H1 (cell line): ENCODE results near the gene PIGT. TPM values are rescaled to one million over a fixed set of nuclear protein-coding genes. Genes with fewer than 3 reads are reported as not detected.
A peak's percentile ranks its signal among the peaks of the same experiment; 100 is the strongest.

Source experiments
- CTCF ChIA-PET: fragments of 300-600 bp; sonication (Branson Sonifier 250); formaldehyde crosslinking; loops from one replicate; lab custom pipeline; 2021; ENCODE audit not compliant: partially characterized antibody; lab: Charles Lee
- POLR2A ChIA-PET: fragments of 300-600 bp; sonication (Branson Sonifier 250); formaldehyde crosslinking; loops from one replicate; lab custom pipeline; 2021; ENCODE audit warnings: inconsistent platforms; ENCODE audit not compliant: partially characterized antibody; lab: Charles Lee
- DNase-seq, 2 experiments: peaks; one replicate each; pipeline versions ENCODE4 v3.0.0 to v3.0.0-alpha.2; 2010 to 2022; ENCODE audit warnings: low spot score in 2 of 2, low read depth in 1 of 2, mixed read lengths in 1 of 2
- FAIRE-seq: peaks from 2 replicates; lab custom pipeline; 2011; peaks lifted over from hg19 to GRCh38; lab: Jason Lieb, UNC
- H2AFZ ChIP-seq: 2 replicates; pipeline ENCODE4 v1.8.1; 2012; ENCODE audit warnings: low read length, inconsistent platforms
- H2AK5ac ChIP-seq: 2 replicates; pipeline ENCODE4 v1.6.1; 2013; ENCODE audit warnings: low read depth, low read length
- H2BK120ac ChIP-seq: replicated peaks from 2 replicates; pipeline ENCODE3; 2013; ENCODE audit warnings: low read depth, low read length, inconsistent platforms
- H2BK12ac ChIP-seq: 2 replicates; pipeline ENCODE4 v1.6.1; 2013; ENCODE audit warnings: low read depth, low read length
- H2BK15ac ChIP-seq: 2 replicates; pipeline ENCODE4 v1.6.1; 2013; ENCODE audit warnings: low read length
- H2BK20ac ChIP-seq: 2 replicates; pipeline ENCODE4 v1.6.1; 2013; ENCODE audit warnings: low read length
- H2BK5ac ChIP-seq: 2 replicates; pipeline ENCODE4 v1.6.1; 2013; ENCODE audit warnings: low read depth, low read length
- H3K14ac ChIP-seq: 2 replicates; pipeline ENCODE4 v1.6.1; 2013; ENCODE audit warnings: inconsistent platforms; ENCODE audit not compliant: insufficient read length
- H3K18ac ChIP-seq: 2 replicates; pipeline ENCODE4 v1.6.1; 2013; ENCODE audit warnings: low read length; ENCODE audit errors: extremely low read depth
- H3K23ac ChIP-seq: 2 replicates; pipeline ENCODE4 v1.6.1; 2013; ENCODE audit warnings: inconsistent platforms; ENCODE audit not compliant: insufficient read length
- H3K23me2 ChIP-seq: 2 replicates; pipeline ENCODE4 v1.6.1; 2013; ENCODE audit warnings: low read depth, low read length
- H3K27ac ChIP-seq: 2 replicates; pipeline ENCODE4 v1.6.1; 2011; ENCODE audit warnings: low read depth, low read length, inconsistent platforms
- H3K27me3 ChIP-seq, 4 experiments: replicated peaks in 1 of 4; 1 replicate in 1 of 4; 2 replicates in 3 of 4; pipeline versions ENCODE4 v1.6.1 to v1.8.1; 2011 to 2013; ENCODE audit warnings: low read length in 3 of 4, mild to moderate bottlenecking in 3 of 4, inconsistent platforms in 2 of 4, mixed read lengths in 2 of 4, moderate library complexity in 1 of 4; ENCODE audit not compliant: control insufficient read depth in 3 of 4, insufficient read depth in 3 of 4; ENCODE audit errors: extremely low read depth in 1 of 4
- H3K36me3 ChIP-seq, 4 experiments: 2 replicates each; pipeline versions ENCODE4 v1.6.1 to v1.8.1; 2011 to 2013; ENCODE audit warnings: mild to moderate bottlenecking in 4 of 4, low read length in 3 of 4, moderate library complexity in 2 of 4, control low read depth in 1 of 4, inconsistent platforms in 1 of 4; ENCODE audit not compliant: insufficient read depth in 4 of 4, control insufficient read depth in 2 of 4
- H3K4ac ChIP-seq: replicated peaks from 2 replicates; pipeline ENCODE3; 2013; ENCODE audit warnings: low read length, low read depth, mixed read lengths, inconsistent platforms; ENCODE audit not compliant: insufficient read length
- H3K4me1 ChIP-seq, 4 experiments: replicated peaks in 1 of 4; 1 replicate in 1 of 4; 2 replicates in 3 of 4; pipeline versions ENCODE4 v1.6.1 to v1.8.1; 2011 to 2013; ENCODE audit warnings: low read length in 3 of 4, inconsistent platforms in 2 of 4, mixed read lengths in 1 of 4; ENCODE audit not compliant: insufficient read depth in 4 of 4, control insufficient read depth in 3 of 4
- H3K4me2 ChIP-seq, 2 experiments: 2 replicates each; pipeline versions ENCODE4 v1.6.1 to v1.8.1; 2011 to 2013; ENCODE audit warnings: low read depth in 2 of 2, low read length in 2 of 2, control low read depth in 1 of 2, inconsistent platforms in 1 of 2, mild to moderate bottlenecking in 1 of 2; ENCODE audit not compliant: insufficient read depth in 1 of 2
- H3K4me3 ChIP-seq, 4 experiments: fragments of 200-600, 300-600 bp in 1 of 4; sonication (generic), shearing (Covaris generic), sonication (Bioruptor Twin) in 1 of 4; 2 replicates each; pipeline versions ENCODE4 v1.5.1 to v1.8.1; 2011 to 2016; ENCODE audit warnings: low read length in 4 of 4, low read depth in 3 of 4, control low read depth in 2 of 4, inconsistent platforms in 2 of 4, mild to moderate bottlenecking in 2 of 4, mixed read lengths in 1 of 4, moderate library complexity in 1 of 4; ENCODE audit not compliant: insufficient read depth in 2 of 4; ENCODE audit errors: extremely low read depth in 1 of 4
- H3K56ac ChIP-seq: replicated peaks from 2 replicates; pipeline ENCODE3; 2013; ENCODE audit warnings: low read depth, mild to moderate bottlenecking, mixed read lengths, low read length, inconsistent platforms; ENCODE audit not compliant: insufficient read length
- H3K79me1 ChIP-seq: 2 replicates; pipeline ENCODE4 v1.6.1; 2013; ENCODE audit warnings: low read depth, low read length, control low read depth
- H3K79me2 ChIP-seq, 2 experiments: 2 replicates each; pipeline versions ENCODE4 v1.6.1 to v1.8.1; 2012 to 2013; ENCODE audit warnings: low read length in 2 of 2, mild to moderate bottlenecking in 2 of 2, inconsistent platforms in 1 of 2; ENCODE audit not compliant: insufficient read depth in 2 of 2, control insufficient read depth in 1 of 2
- H3K9ac ChIP-seq, 4 experiments: replicated peaks in 1 of 4; 1 replicate in 1 of 4; 2 replicates in 3 of 4; pipeline versions ENCODE4 v1.6.1 to v1.8.1; 2011 to 2013; ENCODE audit warnings: low read depth in 3 of 4, low read length in 3 of 4, control low read depth in 2 of 4, mild to moderate bottlenecking in 2 of 4, moderate library complexity in 2 of 4, inconsistent platforms in 1 of 4; ENCODE audit errors: extremely low read depth in 1 of 4
- H3K9me3 ChIP-seq, 2 experiments: 2 replicates each; pipeline versions ENCODE4 v1.6.1 to v1.8.1; 2012 to 2013; ENCODE audit warnings: mild to moderate bottlenecking in 2 of 2, moderate library complexity in 2 of 2, control low read depth in 1 of 2, inconsistent platforms in 1 of 2, low read depth in 1 of 2, low read length in 1 of 2, mixed read lengths in 1 of 2; ENCODE audit not compliant: insufficient read depth in 2 of 2
- H4K20me1 ChIP-seq, 2 experiments: replicated peaks in 1 of 2; 2 replicates each; pipeline versions ENCODE3 to v1.8.1; 2011 to 2013; ENCODE audit warnings: inconsistent platforms in 2 of 2, low read length in 2 of 2, mild to moderate bottlenecking in 1 of 2; ENCODE audit not compliant: insufficient read depth in 2 of 2, control insufficient read depth in 1 of 2
- H4K5ac ChIP-seq: 2 replicates; pipeline ENCODE4 v1.6.1; 2013; ENCODE audit warnings: low read length, low read depth, mixed read lengths, inconsistent platforms; ENCODE audit not compliant: insufficient read length
- H4K8ac ChIP-seq: 2 replicates; pipeline ENCODE4 v1.8.0; 2013; ENCODE audit warnings: mild to moderate bottlenecking, moderate library complexity, low read length, inconsistent platforms; ENCODE audit not compliant: insufficient read depth; ENCODE audit errors: extremely low read depth
- H4K91ac ChIP-seq: replicated peaks from 2 replicates; pipeline ENCODE3; 2013; ENCODE audit warnings: low read length, mixed read lengths, inconsistent platforms; ENCODE audit not compliant: insufficient read length
- CHD2 ChIP-seq: IDR thresholded peaks from 2 replicates; pipeline ENCODE4 v1.6.1; 2012; ENCODE audit warnings: low read length, improper control_type of control experiment
- EGR1 ChIP-seq: IDR thresholded peaks from 2 replicates; pipeline ENCODE4 v1.6.1; 2011; ENCODE audit warnings: low read depth, low read length, borderline replicate concordance
- FOSL1 ChIP-seq: IDR thresholded peaks from 2 replicates; pipeline ENCODE4 v1.6.1; 2011; ENCODE audit warnings: mild to moderate bottlenecking, low read depth, low read length, moderate library complexity; ENCODE audit not compliant: insufficient read depth
- GABPA ChIP-seq: IDR thresholded peaks from 2 replicates; pipeline ENCODE4 v1.6.1; 2011; ENCODE audit warnings: mild to moderate bottlenecking, low read length, moderate library complexity, borderline replicate concordance; ENCODE audit not compliant: insufficient read depth
- KDM4A ChIP-seq: IDR thresholded peaks from one replicate; pipeline ENCODE4 v1.7.1; 2012; ENCODE audit warnings: low read depth, mild to moderate bottlenecking, moderate library complexity, low read length, inconsistent platforms; ENCODE audit not compliant: severe bottlenecking
- POLR2AphosphoS5 ChIP-seq: IDR thresholded peaks from 2 replicates; pipeline ENCODE4 v1.6.1; 2011; ENCODE audit warnings: low read depth, low read length
- SP1 ChIP-seq: IDR thresholded peaks from 2 replicates; pipeline ENCODE4 v1.6.1; 2011; ENCODE audit warnings: low read depth, low read length
- SUZ12 ChIP-seq: fragments of 200-600 bp; sonication (generic); IDR thresholded peaks from 2 replicates; pipeline ENCODE4 v1.6.1; 2012; ENCODE audit warnings: mild to moderate bottlenecking, inconsistent platforms, low read length, moderate library complexity, mixed read lengths
- TAF1 ChIP-seq: IDR thresholded peaks from 2 replicates; pipeline ENCODE4 v1.6.1; 2011; ENCODE audit warnings: mild to moderate bottlenecking, low read depth, low read length
- WGBS, 2 experiments: shearing (Covaris generic) in 1 of 2; methylation state at CpG; one replicate each; pipeline versions ENCODE4 v1.1.6 to v1.1.7; 2013 to 2015; ENCODE audit warnings: low lambda C conversion rate in 2 of 2, mixed read lengths in 2 of 2, inconsistent platforms in 1 of 2, low coverage in 1 of 2, missing lambda C conversion rate in 1 of 2; ENCODE audit not compliant: insufficient replicate concordance in 2 of 2, insufficient coverage in 1 of 2, insufficient read length in 1 of 2; ENCODE audit errors: extremely low coverage in 1 of 2, missing lambda C conversion rate in 1 of 2; 5-methylcytosine and 5-hydroxymethylcytosine counted together
- polyA plus RNA-seq, 7 experiments: library from polyadenylated mRNA; depleted of rRNA in 3 of 7; stranded (reverse) in 5 of 7; unstranded in 2 of 7; fragments of >200 nt in 5 of 7; fragments of 200-250 nt in 2 of 7; gene quantifications; 1 replicate in 5 of 7; 2 replicates in 1 of 7; 4 replicates in 1 of 7; pipeline versions ENCODE4 v1.2.1 to v1.2.3, GENCODE V29; 2011 to 2013; ENCODE audit warnings: missing spikeins in 2 of 7, mixed read lengths in 2 of 7
- total RNA-seq: library from RNA; stranded (reverse); fragmentation: NEBNext Ultra II Directional; extraction: Animal tissue kit (Norgen Biotek cat#: 25700); gene quantifications from 2 replicates; pipeline ENCODE4 v1.2.1, GENCODE V29; 2021
- TF ChIP-seq, protein P1 (sequence below): IDR thresholded peaks from 2 replicates; pipeline ENCODE4 v1.6.1; 2012; ENCODE audit warnings: inconsistent platforms

Gene PIGT
- total and polyA plus RNA-seq, 2 of the 8 experiments (the other 6 are each of a cell fraction or from before 2014, with no cell fraction given): 66.0 to 89.7 TPM

DNA sequence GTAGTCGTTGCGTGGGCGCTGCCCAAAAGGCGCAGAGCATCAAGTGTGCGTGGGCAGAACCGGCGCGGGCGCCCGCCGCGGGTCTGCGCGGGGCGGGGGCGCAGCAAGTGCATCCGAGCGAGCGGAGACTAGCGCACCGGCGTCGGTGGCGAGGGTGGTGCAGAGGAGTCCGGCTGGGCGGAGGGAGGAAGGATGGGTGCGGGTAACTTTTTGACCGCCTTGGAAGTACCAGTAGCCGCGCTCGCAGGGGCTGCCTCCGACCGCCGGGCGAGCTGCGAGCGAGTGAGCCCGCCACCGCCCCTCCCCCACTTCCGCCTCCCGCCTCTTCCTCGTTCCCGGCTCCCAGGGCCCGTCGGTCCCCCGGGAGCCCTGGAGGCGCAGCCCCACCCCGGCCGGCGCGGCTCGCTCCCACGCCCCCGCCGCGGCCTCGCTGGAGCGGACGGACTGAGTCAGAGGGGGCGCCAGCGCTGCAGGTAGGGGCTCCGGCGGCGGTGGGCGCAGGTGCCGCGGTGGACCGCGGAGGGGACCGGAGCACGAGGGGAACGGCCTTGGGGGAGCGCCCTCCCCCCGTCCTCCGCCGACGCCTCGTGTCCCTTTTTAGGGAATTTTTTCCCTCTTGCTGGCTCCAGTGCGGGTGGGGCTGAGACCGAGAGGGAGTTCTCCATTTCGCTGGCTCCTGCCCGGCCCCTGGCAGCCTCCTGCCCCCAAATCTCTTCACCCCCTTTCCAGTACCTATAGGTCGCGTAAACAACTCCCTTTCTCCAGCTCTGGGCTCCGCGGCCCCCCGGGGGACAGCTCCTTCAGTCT lies 9.5 kb upstream of the PIGT start:
- Histone ChIP-seq H3K79me1 (no peaks in the 10 kb centered on the region), H3K36me3 (peaks cover 5 to 15% (median 13%) of the 10 kb centered on the region in 4 experiments), H3K4me3 (peak overlapping the region; percentile 82 to 86 (median 84)), H3K14ac (no peak overlapping the region), H2BK5ac (peak overlapping the region; percentile 75; the same call in 1 of the 2 replicates), H3K4me1 (peaks cover 0 to 8% (median 3%) of the 10 kb centered on the region in 4 experiments; a peak in 4 of 7 replicates), H4K20me1 (peaks cover 4 to 5% of the 10 kb centered on the region in 2 experiments), H3K23me2 (peaks cover 21% of the 10 kb centered on the region), H2BK20ac (no peak overlapping the region), H2BK120ac (no peak overlapping the region), H3K27ac (0 out of 2 replicates have a peak overlapping the region, but pooled peaks have one; percentile 29), H3K79me2 (peaks cover 0 to 9% of the 10 kb centered on the region in 2 experiments; a peak in 1 of 4 replicates), H3K56ac (peak overlapping the region; percentile 55), H3K9ac (peak overlapping the region; percentile 49 to 86 (median 84); a peak in 6 of 7 replicates), H3K4me2 (peak overlapping the region; percentile 77 to 98), H3K23ac (no peak overlapping the region), H2BK12ac (peak overlapping the region; percentile 80), H4K91ac (peak overlapping the region; percentile 83), H2BK15ac (no peak overlapping the region), H4K5ac (peak overlapping the region; percentile 70), H2AFZ (peak overlapping the region; percentile 78; the same call in 1 of the 2 replicates), H3K27me3 (peaks cover 2 to 20% (median 10%) of the 10 kb centered on the region in 4 experiments; a peak in 6 of 7 replicates), H2AK5ac (no peak overlapping the region), H4K8ac (peak overlapping the region; percentile 93), H3K4ac (peak overlapping the region; percentile 75), H3K18ac (peak overlapping the region; percentile 96), H3K9me3 (0 out of 4 replicates have a peak, but pooled peaks cover under 1 to 2% of the 10 kb centered on the region in 2 experiments)
- CTCF ChIA-PET: interaction anchor here (0.6 to 12.6 kb wide), 14 partner anchors 12 to 587 kb away, joined by 3 to 127 read pairs (median 3); partner anchors contain the start of genes SYS1 and TP53TG5
- DNase-seq (peak in 1 of 2 experiments; percentile 78), FAIRE-seq (no peak)
- POLR2A ChIA-PET: interaction anchor here (0.8 to 5.7 kb wide), 19 partner anchors 11 to 305 kb away, joined by 3 to 71 read pairs (median 4); partner anchors contain the start of genes PIGT, SDC4 and SYS1
- 2% methylated on average over 34 of the region's 87 CpGs; no CpG with 5 or more reads in 1 of the 2 experiments for WGBS, 2 experiments
- TF ChIP-seq TAF1 (peak; percentile 59), FOSL1 (no peak), SUZ12 (no peak; the same call in 1 of the 2 replicates), CHD2 (peak; percentile 67), SP1 (no peak), KDM4A (peak; percentile 95), POLR2AphosphoS5 (no peak; the same call in 1 of the 2 replicates), EGR1 (peak; percentile 61; the same call in 1 of the 2 replicates), GABPA (no peak)
- TF ChIP-seq, protein P1, sequence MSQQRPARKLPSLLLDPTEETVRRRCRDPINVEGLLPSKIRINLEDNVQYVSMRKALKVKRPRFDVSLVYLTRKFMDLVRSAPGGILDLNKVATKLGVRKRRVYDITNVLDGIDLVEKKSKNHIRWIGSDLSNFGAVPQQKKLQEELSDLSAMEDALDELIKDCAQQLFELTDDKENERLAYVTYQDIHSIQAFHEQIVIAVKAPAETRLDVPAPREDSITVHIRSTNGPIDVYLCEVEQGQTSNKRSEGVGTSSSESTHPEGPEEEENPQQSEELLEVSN: peak; percentile 42; the same call in 1 of the 2 replicates
